Midbrain (tissue), 1 donor: ENCODE data around the gene EMP1.

Experiments used
- DNase-seq: peaks from one replicate; lab custom pipeline; 2025; lab: John Stamatoyannopoulos, UW

EMP1 gene

GRCh38 chr12:13173012-13173932, 23.3 kb upstream of the EMP1 start:
- peak; percentile 36 for DNase-seq

- no peak for DNase-seq
Measured at GRCh38 chr12:13175499-13175898, 21.0 kb upstream of the EMP1 start.

- no peak for DNase-seq
Measured at GRCh38 chr12:13176256-13176655, 20.3 kb upstream of the EMP1 start.

- DNase-seq, result no peak
Measured at GRCh38 chr12:13177373-13177772, 19.2 kb upstream of the EMP1 start.

GRCh38 chr12:13177906-13178305, 18.6 kb upstream of the EMP1 start:
- DNase-seq, result no peak

GRCh38 chr12:13178568-13179210, 17.8 kb upstream of the EMP1 start:
- no peak for DNase-seq

- DNase-seq, result no peak
Measured at GRCh38 chr12:13179211-13180074, 17.1 kb upstream of the EMP1 start.

- no peak for DNase-seq
Measured at GRCh38 chr12:13181375-13182070, 15.0 kb upstream of the EMP1 start.

- no peak for DNase-seq
Measured at GRCh38 chr12:13182881-13183280, 13.6 kb upstream of the EMP1 start.

GRCh38 chr12:13183620-13184019, 12.9 kb upstream of the EMP1 start:
- DNase-seq, result no peak

- DNase-seq, result no peak
Measured at GRCh38 chr12:13186302-13186701, 10.2 kb upstream of the EMP1 start.

GRCh38 chr12:13187399-13187798, 9.1 kb upstream of the EMP1 start:
- no peak for DNase-seq

GRCh38 chr12:13189264-13189663, 7.3 kb upstream of the EMP1 start:
- DNase-seq, result no peak

- DNase-seq, result no peak
Measured at GRCh38 chr12:13190275-13190674, 6.3 kb upstream of the EMP1 start.

GRCh38 chr12:13192719-13193118, 3.8 kb upstream of the EMP1 start:
- DNase-seq, result no peak

GRCh38 chr12:13193505-13194231, 2.9 kb upstream of the EMP1 start:
- DNase-seq, result peak; percentile 22

- DNase-seq, result no peak
Measured at GRCh38 chr12:13194401-13195110, 2.0 kb upstream of the EMP1 start.

- DNase-seq, result no peak
Measured at GRCh38 chr12:13195250-13195649, 1.3 kb upstream of the EMP1 start.

GRCh38 chr12:13195785-13196129, 769 bp upstream of the EMP1 start:
- no peak for DNase-seq

- DNase-seq, result no peak
Measured at GRCh38 chr12:13197032-13197431, 506 bp downstream of the EMP1 start.
